ENCODE data around the gene PARVA.
"Not testable (repeated sequence)": the region's sequence is repeated elsewhere in the genome, so short reads cannot be mapped to it uniquely, and the experiment has no call there.

Gene PARVA
- 0.13 to 0.60 reads per million in 2 experiments for total RNA-seq

- DNase-seq (ENCODE audit: low read depth): no peak
These were observed at the start of gene PARVA for GRCh38 chr11:12377106-12377823. Gene PARVA, plus strand, starts transcription at chr11:12377571. Its CDS starts 77 bp downstream, at chr11:12377648.

GRCh38 chr11:12329169-12329568 is 48.2 kb upstream of the PARVA start:
- no peak for DNase-seq (ENCODE audit: low read depth)

- no peak for DNase-seq (ENCODE audit: low read depth)
These were observed 47.6 kb upstream of the PARVA start for GRCh38 chr11:12329797-12330196.

GRCh38 chr11:12330485-12331231 is 46.7 kb upstream of the PARVA start:
- no peak for DNase-seq (ENCODE audit: low read depth)

- DNase-seq (ENCODE audit: low read depth): peak; percentile 63
These were observed 46.0 kb upstream of the PARVA start for GRCh38 chr11:12331239-12331874.

GRCh38 chr11:12343526-12343925 is 33.8 kb upstream of the PARVA start:
- no peak for DNase-seq (ENCODE audit: low read depth)

- no peak for DNase-seq (ENCODE audit: low read depth)
These were observed 23.8 kb upstream of the PARVA start for GRCh38 chr11:12353534-12353933.

GRCh38 chr11:12354750-12355545 is 22.4 kb upstream of the PARVA start:
- no peak for DNase-seq (ENCODE audit: low read depth)

GRCh38 chr11:12356944-12357655 is 20.3 kb upstream of the PARVA start:
- no peak for DNase-seq (ENCODE audit: low read depth)

- not testable (repeated sequence) for DNase-seq (ENCODE audit: low read depth)
These were observed 19.7 kb upstream of the PARVA start for GRCh38 chr11:12357697-12358096.

- no peak for DNase-seq (ENCODE audit: low read depth)
These were observed 18.8 kb upstream of the PARVA start for GRCh38 chr11:12358302-12359188.

- DNase-seq (ENCODE audit: low read depth): no peak
These were observed 17.6 kb upstream of the PARVA start for GRCh38 chr11:12359761-12360160.

GRCh38 chr11:12361682-12362081 is 15.7 kb upstream of the PARVA start:
- no peak for DNase-seq (ENCODE audit: low read depth)

- no peak for DNase-seq (ENCODE audit: low read depth)
These were observed 14.5 kb upstream of the PARVA start for GRCh38 chr11:12362857-12363256.

- no peak for DNase-seq (ENCODE audit: low read depth)
These were observed 14.0 kb upstream of the PARVA start for GRCh38 chr11:12363373-12363772.

GRCh38 chr11:12365965-12366575 is 11.3 kb upstream of the PARVA start:
- peak; percentile 46 for DNase-seq (ENCODE audit: low read depth)

- not testable (repeated sequence) for DNase-seq (ENCODE audit: low read depth)
These were observed 10.3 kb upstream of the PARVA start for GRCh38 chr11:12367057-12367456.

GRCh38 chr11:12372111-12372510 is 5.3 kb upstream of the PARVA start:
- DNase-seq (ENCODE audit: low read depth): no peak

GRCh38 chr11:12375720-12376119 is 1.7 kb upstream of the PARVA start:
- no peak for DNase-seq (ENCODE audit: low read depth)
